ENCODE results near the gene FABP3. TPM values are rescaled to one million over a fixed set of nuclear protein-coding genes. Genes with fewer than 3 reads are reported as not detected.

The FABP3 gene
- total and polyA plus RNA-seq, 2 of the 13 experiments (the other 11 are each of a cell fraction or from before 2014, with no cell fraction given) = 0.21 to 0.24 TPM

- Histone ChIP-seq H3K27me3 (ENCODE audit: control insufficient read depth in 1 of 2, insufficient read depth in 2 of 2, low read length in 2 of 2) (no peaks in the 10 kb centered on the region), H3K36me3 (replicated peaks in 1 of 2; ENCODE audit: control insufficient read depth in 1 of 2, insufficient read depth in 2 of 2, low read length in 2 of 2) (peaks cover 2 to 7% of the 10 kb centered on the region in 2 experiments; a peak in 4 of 5 replicates), H3K9me3 (ENCODE audit: low read length) (no peaks in the 10 kb centered on the region), H3K4me2 (ENCODE audit: low read depth, low read length) (peak overlapping the region; percentile 5; the same call in 1 of the 2 replicates), H3K27ac (ENCODE audit: extremely low read length, insufficient read depth, low read length) (peak overlapping the region; percentile 24), H3K4me1 (ENCODE audit: insufficient read depth, low read length) (peaks cover 84% of the 10 kb centered on the region), H3K79me2 (ENCODE audit: insufficient read depth, low read length) (peaks cover 13% of the 10 kb centered on the region), H3K9ac (ENCODE audit: insufficient read depth, low read depth, low read length) (0 out of 2 replicates have a peak overlapping the region, but pooled peaks have one; percentile 25), H4K20me1 (ENCODE audit: insufficient read depth, low read length) (peaks cover 4% of the 10 kb centered on the region; the same call in 1 of the 2 replicates), H2AFZ (ENCODE audit: low read length) (no peak overlapping the region), H3K4me3 (replicated peaks in 1 of 3; ENCODE audit: insufficient read depth in 1 of 3, low read depth in 2 of 3, low read length in 3 of 3) (no peak overlapping the region)
- ATAC-seq (peak; percentile 54), DNase-seq (ENCODE audit: low spot score) (no peak), FAIRE-seq (peak; percentile 49)
- intact Hi-C loops (cut with micrococcal nuclease; ENCODE audit: unreplicated experiment) = loop anchor here (1.0 to 2.0 kb wide), 2 partner anchors 27 to 127 kb away; no protein-coding TSS in a partner anchor
- ChIA-PET CTCF (ENCODE audit: low intra/inter-chr PET ratio, low total read pairs) (interaction anchor here (1.2 to 4.6 kb wide), 4 partner anchors 27 to 173 kb away, joined by 3 to 95 read pairs (median 18); no protein-coding TSS in a partner anchor), POLR2A (interaction anchor here (0.7 to 1.9 kb wide), 5 partner anchors 21 to 1504 kb away, joined by 4 to 9 read pairs (median 7); no protein-coding TSS in a partner anchor)
- BruUV-seq (replicated peaks) = no TSS peak
- WGBS (ENCODE audit: low lambda C conversion rate) = 65% methylated on average over 8 of the region's 9 CpGs
- in situ Hi-C loops (cut with HindIII; ENCODE audit: extremely low pct_ligation_motif_present, low pct_unique_long_range_greater_than_20kb) = loop anchor here (10.0 kb wide), 1 partner anchor 237 kb away; no protein-coding TSS in a partner anchor
- TF ChIP-seq PITX1 (CRISPR knock-in tag; IDR thresholded peaks at IDR 0.05) (no peak), GATA4 (IDR thresholded peaks at IDR 0.05; ENCODE audit: borderline replicate concordance, low read depth) (no peak), MATR3 (CRISPR knock-in tag; IDR thresholded peaks at IDR 0.05) (no peak), ZNF510 (CRISPR knock-in tag; IDR thresholded peaks at IDR 0.05; ENCODE audit: low read depth) (no peak), RARA (CRISPR knock-in tag; IDR thresholded peaks at IDR 0.05) (no peak), TMF1 (CRISPR knock-in tag; IDR thresholded peaks at IDR 0.05; ENCODE audit: low read depth) (no peak), ZNF816 (CRISPR knock-in tag; IDR thresholded peaks at IDR 0.05; ENCODE audit: borderline replicate concordance) (no peak), ZNF136 (CRISPR knock-in tag; IDR thresholded peaks at IDR 0.05; ENCODE audit: low read depth) (no peak), ZNF891 (CRISPR knock-in tag; IDR thresholded peaks at IDR 0.05) (no peak), GMEB1 (CRISPR knock-in tag; IDR thresholded peaks at IDR 0.05; ENCODE audit: borderline replicate concordance) (no peak), JUND (CRISPR knock-in tag; IDR thresholded peaks at IDR 0.05) (no peak), ZMYM3 (CRISPR knock-in tag; IDR thresholded peaks at IDR 0.05) (no peak), ZNF180 (CRISPR knock-in tag; IDR thresholded peaks at IDR 0.05; ENCODE audit: borderline replicate concordance, low read depth) (no peak), HMGXB4 (CRISPR knock-in tag; IDR thresholded peaks at IDR 0.05; ENCODE audit: borderline replicate concordance in 1 of 2, low read depth in 1 of 2) (0 out of 4 replicates have a peak, but pooled peaks have one; percentile 30 to 34), SRSF4 (IDR thresholded peaks at IDR 0.05; ENCODE audit: low read depth, low read length, poor library complexity, severe bottlenecking) (no peak), ELF1 (CRISPR knock-in tag; IDR thresholded peaks at IDR 0.05) (no peak), PRDM4 (CRISPR knock-in tag; IDR thresholded peaks at IDR 0.05; ENCODE audit: borderline replicate concordance) (no peak), ELF3 (CRISPR knock-in tag; IDR thresholded peaks at IDR 0.05) (0 out of 2 replicates have a peak, but pooled peaks have one; percentile 13)
These were observed 48.6 kb upstream of the FABP3 start for GRCh38 chr1:31421371-31422040.
